H1 (cell line): ENCODE measurements around the gene CIBAR2. TPM values are rescaled to one million over a fixed set of nuclear protein-coding genes. Genes with fewer than 3 reads are reported as not detected.

Experiments used
- CHD1 ChIP-seq: IDR thresholded peaks from 2 replicates; pipeline ENCODE4 v1.6.1; 2012; ENCODE audit warnings: low read depth, low read length, improper control_type of control experiment
- EP300 ChIP-seq, 2 experiments: IDR thresholded peaks; 1 replicate in 1 of 2; 2 replicates in 1 of 2; pipeline ENCODE4 v1.6.1; 2011 to 2012; ENCODE audit warnings: low read depth in 2 of 2, low read length in 2 of 2, mild to moderate bottlenecking in 2 of 2, borderline replicate concordance in 1 of 2, inconsistent platforms in 1 of 2, moderate library complexity in 1 of 2
- polyA plus RNA-seq, 7 experiments: library from polyadenylated mRNA; depleted of rRNA in 3 of 7; stranded (reverse) in 5 of 7; unstranded in 2 of 7; fragments of >200 nt in 5 of 7; fragments of 200-250 nt in 2 of 7; gene quantifications; 1 replicate in 5 of 7; 2 replicates in 1 of 7; 4 replicates in 1 of 7; pipeline versions ENCODE4 v1.2.1 to v1.2.3, GENCODE V29; 2011 to 2013; ENCODE audit warnings: missing spikeins in 2 of 7, mixed read lengths in 2 of 7
- total RNA-seq: library from RNA; stranded (reverse); fragmentation: NEBNext Ultra II Directional; extraction: Animal tissue kit (Norgen Biotek cat#: 25700); gene quantifications from 2 replicates; pipeline ENCODE4 v1.2.1, GENCODE V29; 2021

Gene CIBAR2
- total and polyA plus RNA-seq, 2 of the 8 experiments (the other 6 are each of a cell fraction or from before 2014, with no cell fraction given), result 0.18 TPM; not detected in 1

- TF ChIP-seq EP300 (IDR thresholded peaks at IDR 0.05; ENCODE audit: borderline replicate concordance in 1 of 2, low read depth in 2 of 2, low read length in 2 of 2), result no peak
- no peak for TF ChIP-seq CHD1
- TF ChIP-seq, all 59 proteins: peak for 0
Measured at GRCh38 chr16:85066346-85066885, 45.9 kb downstream of the CIBAR2 start (continued).
